ENCODE data around the gene BZW1.
A peak's percentile ranks its signal among the peaks of the same experiment; 100 is the strongest.

The BZW1 gene

DNA sequence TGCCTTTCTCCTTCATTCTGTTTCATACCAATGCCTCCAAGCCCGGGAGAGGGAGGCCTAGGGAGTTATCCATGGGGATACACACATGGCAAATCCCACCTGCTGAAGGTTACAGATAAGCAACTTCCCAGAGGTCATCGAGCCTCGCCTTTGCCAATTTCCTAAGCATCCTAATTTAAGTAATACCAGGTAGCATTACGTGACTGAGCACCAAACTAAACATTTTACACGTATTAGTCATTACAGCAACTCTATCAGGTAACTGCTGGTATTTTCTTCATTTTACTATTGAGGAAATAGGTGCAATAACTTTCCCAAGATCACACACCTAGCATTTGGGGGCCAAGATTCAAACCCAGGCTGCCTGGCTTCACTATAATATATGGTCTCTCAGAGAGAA is 30.1 kb upstream of the BZW1 start:
- intact Hi-C loops (cut with micrococcal nuclease), result no loop called here
- no peak overlapping the region for H3K4me3 Mint-ChIP-seq
- no peaks in the 10 kb centered on the region for H3K36me3 Mint-ChIP-seq (ENCODE audit: low read depth)
- H3K27ac Mint-ChIP-seq, result no peak overlapping the region
- H3K4me1 Mint-ChIP-seq (ENCODE audit: low read depth), result peaks cover 12% of the 10 kb centered on the region
- H3K27me3 Mint-ChIP-seq, result no peaks in the 10 kb centered on the region
- H3K9me3 Mint-ChIP-seq, result no peaks in the 10 kb centered on the region

DNA sequence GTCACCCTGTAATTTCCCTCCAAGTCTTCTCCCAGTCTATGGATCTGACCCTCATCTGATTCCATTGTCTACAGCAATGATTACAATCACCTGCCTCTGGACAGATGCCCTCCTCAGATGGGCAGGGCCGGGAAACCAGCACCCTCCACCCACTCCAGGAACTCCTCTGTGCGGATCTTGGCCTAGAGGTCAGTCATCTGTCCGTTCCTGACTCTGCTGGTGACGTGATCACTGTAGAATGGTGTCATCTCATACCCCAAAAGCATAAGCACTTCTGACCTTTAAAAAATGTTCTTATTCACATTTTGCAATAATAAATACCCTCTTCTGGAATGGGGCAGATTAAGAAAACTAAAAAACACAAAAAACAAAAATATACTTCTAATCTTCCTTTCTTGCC is 29.5 kb upstream of the BZW1 start:
- no peaks in the 10 kb centered on the region for H3K27me3 Mint-ChIP-seq
- H3K9me3 Mint-ChIP-seq, result no peaks in the 10 kb centered on the region
- intact Hi-C loops (cut with micrococcal nuclease), result no loop called here
- H3K4me3 Mint-ChIP-seq, result no peak overlapping the region
- H3K4me1 Mint-ChIP-seq (ENCODE audit: low read depth), result peaks cover 12% of the 10 kb centered on the region
- H3K36me3 Mint-ChIP-seq (ENCODE audit: low read depth), result no peaks in the 10 kb centered on the region
- H3K27ac Mint-ChIP-seq, result peak overlapping the region; percentile 1

DNA sequence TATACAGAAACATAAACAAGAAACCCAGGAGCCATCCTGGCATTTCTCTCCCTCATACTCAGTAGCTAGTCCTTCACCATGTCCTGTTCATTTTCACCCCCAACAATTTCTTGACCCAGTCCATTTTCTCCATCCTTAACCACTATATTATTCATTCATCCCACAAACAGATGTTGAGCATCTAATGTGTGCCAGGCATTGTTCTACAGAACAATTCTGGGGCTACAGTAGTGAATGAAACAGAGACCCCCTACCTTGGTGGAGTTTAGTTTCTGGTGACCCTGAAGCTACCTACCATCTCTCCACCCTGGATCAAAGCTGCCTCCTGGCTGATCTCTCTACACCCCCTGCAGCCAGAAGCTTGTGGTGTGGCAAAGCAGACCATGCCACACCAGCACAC is 27.5 kb upstream of the BZW1 start:
- Mint-ChIP-seq H3K4me3 (no peak overlapping the region), H3K27ac (no peak overlapping the region), H3K4me1 (ENCODE audit: low read depth) (peaks cover 22% of the 10 kb centered on the region), H3K27me3 (no peaks in the 10 kb centered on the region), H3K36me3 (ENCODE audit: low read depth) (no peaks in the 10 kb centered on the region), H3K9me3 (no peaks in the 10 kb centered on the region)
- intact Hi-C loops (cut with micrococcal nuclease), result no loop called here

DNA sequence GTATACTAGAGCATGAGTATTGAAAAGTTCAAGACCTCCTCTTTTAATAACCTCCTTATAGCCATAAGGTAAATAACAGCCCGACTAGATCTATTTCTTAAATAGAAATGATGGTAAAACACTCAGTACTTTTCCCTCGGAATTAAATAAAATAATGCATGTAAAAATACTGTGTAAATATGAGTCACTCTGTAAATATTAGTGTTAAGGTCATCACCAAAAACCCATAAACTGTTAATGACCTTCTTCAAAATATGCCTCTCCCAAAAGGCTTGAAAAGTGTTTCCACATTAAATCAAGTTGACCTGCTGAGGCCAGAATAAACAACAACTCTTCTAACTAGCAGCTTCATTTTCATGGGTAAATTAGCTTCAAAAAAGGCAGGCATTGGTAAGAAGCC is 25.3 kb upstream of the BZW1 start:
- intact Hi-C loops (cut with micrococcal nuclease), result no loop called here
- Mint-ChIP-seq H3K27ac (peak overlapping the region; percentile 13), H3K9me3 (no peaks in the 10 kb centered on the region), H3K4me1 (ENCODE audit: low read depth) (peaks cover 19% of the 10 kb centered on the region), H3K36me3 (ENCODE audit: low read depth) (no peaks in the 10 kb centered on the region), H3K4me3 (no peak overlapping the region), H3K27me3 (no peaks in the 10 kb centered on the region)

DNA sequence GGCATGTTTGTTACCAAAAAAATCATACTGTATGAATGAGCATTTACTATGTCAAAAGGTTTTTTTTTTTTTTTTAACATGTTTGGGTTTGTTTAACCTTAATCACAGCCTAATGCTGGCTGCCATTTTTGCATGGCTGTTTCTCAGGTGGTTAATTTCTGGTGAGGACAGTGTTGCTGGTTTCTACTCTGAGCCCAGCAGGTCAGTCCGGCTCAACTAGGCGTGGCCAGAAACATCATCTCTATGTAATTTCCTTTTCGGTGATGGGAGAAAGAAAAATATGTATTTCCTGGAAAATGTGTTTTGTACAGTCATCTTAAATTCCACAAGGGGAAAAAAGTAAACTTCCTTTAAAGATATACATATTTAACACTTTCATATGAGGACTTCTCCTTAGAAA is 24.9 kb upstream of the BZW1 start:
- H3K4me1 Mint-ChIP-seq (ENCODE audit: low read depth), result peaks cover 16% of the 10 kb centered on the region
- no peak overlapping the region for H3K4me3 Mint-ChIP-seq
- H3K27ac Mint-ChIP-seq, result peak overlapping the region; percentile 13
- no peaks in the 10 kb centered on the region for H3K27me3 Mint-ChIP-seq
- intact Hi-C loops (cut with micrococcal nuclease), result no loop called here
- H3K36me3 Mint-ChIP-seq (ENCODE audit: low read depth), result no peaks in the 10 kb centered on the region
- H3K9me3 Mint-ChIP-seq, result no peaks in the 10 kb centered on the region

DNA sequence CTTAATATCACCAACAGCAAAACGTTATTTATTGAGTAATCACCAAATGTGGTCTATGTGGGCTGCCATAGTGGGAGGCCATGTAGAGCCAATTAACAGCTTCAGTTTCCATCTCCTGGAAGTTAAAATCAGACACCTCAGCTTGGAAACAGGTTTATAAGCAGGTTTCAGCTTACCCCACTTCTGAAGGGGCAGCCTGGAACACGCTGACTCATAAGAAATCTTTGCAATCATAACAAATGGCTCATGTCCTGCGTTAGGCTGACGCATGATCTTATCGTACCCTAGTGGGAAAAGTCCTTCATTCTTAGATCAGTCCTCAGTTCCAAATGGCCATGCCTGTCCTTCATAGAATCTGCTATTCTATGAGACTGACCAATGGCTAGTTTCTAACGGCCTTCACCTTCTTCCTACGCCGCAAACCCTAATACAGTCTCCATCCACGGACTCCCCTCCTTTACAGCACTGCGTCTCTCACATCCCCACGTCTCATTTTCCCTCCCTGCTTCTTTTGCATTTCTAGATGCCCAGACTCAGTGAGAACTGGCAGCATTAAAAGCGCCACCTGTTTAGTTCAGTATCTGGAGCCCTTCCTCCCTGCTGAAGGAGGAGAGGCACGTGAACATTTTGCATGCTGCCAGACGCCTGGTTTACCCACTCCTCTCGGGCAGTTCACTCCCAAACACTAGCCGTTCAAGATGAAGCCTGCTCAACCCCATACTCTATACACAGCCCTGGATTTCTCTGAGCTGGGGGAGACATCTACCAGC is 24.2 kb upstream of the BZW1 start:
- intact Hi-C loops (cut with micrococcal nuclease), result no loop called here
- Mint-ChIP-seq H3K27ac (peak overlapping the region; percentile 13), H3K4me3 (no peak overlapping the region)

DNA sequence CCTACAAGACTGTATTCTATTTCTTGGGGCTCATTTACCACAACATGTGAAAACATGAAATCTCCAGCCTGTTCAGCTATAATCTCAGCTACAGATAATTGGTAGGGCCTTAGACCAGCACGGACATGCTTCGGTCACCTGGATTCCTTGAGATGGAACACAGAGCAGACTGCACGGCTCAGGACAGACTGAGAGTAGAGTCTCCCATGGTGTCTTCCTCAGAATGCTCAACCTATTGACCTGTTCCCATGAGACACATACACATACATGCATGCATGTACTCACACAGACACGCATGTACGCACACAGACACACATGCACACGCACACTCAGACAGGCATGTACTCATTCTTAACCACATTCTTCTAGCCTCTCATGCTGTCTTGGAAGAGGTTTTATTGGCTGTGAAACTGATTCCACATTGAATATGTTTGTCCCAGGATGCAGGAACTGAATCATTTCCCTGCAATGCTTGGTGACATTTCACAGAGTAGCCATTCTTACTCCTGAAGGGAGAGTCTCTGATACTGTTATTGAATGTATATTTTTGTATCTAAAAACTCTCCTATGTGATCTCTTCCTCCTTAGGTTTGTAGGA is 23.5 kb upstream of the BZW1 start:
- peak overlapping the region; percentile 53 for H3K27ac Mint-ChIP-seq
- no peaks in the 10 kb centered on the region for H3K27me3 Mint-ChIP-seq
- intact Hi-C loops (cut with micrococcal nuclease), result no loop called here
- H3K4me3 Mint-ChIP-seq, result no peak overlapping the region
- peaks cover 10% of the 10 kb centered on the region for H3K4me1 Mint-ChIP-seq (ENCODE audit: low read depth)
- H3K9me3 Mint-ChIP-seq, result no peaks in the 10 kb centered on the region
- H3K36me3 Mint-ChIP-seq (ENCODE audit: low read depth), result no peaks in the 10 kb centered on the region

More for the DNA sequence above, 24.2 kb upstream of the BZW1 start:
- Mint-ChIP-seq H3K36me3 (ENCODE audit: low read depth) (no peaks in the 10 kb centered on the region), H3K27me3 (no peaks in the 10 kb centered on the region), H3K9me3 (no peaks in the 10 kb centered on the region), H3K4me1 (ENCODE audit: low read depth) (peaks cover 10% of the 10 kb centered on the region)

DNA sequence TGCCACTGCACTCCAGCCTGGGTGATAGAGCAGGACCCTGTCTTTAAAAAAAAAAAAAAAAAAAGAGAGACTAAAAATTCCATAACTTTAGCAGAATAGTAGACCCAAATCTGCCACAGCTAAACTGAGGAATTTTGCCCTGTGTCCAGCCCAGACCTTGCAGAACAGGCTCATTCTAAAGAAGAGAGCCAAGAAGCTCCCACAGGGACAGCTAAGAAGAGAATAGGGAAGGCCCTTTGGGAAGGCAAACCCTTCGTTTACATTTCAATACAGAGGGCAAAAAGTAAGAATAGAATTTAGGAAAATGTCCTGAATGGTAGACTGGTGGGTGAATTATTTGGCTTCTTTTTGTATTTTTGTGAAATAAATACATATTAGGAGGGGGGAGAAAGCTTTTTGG is 21.5 kb upstream of the BZW1 start:
- H3K4me1 Mint-ChIP-seq (ENCODE audit: low read depth), result peaks cover 16% of the 10 kb centered on the region
- no peak overlapping the region for H3K4me3 Mint-ChIP-seq
- intact Hi-C loops (cut with micrococcal nuclease), result no loop called here
- no peaks in the 10 kb centered on the region for H3K36me3 Mint-ChIP-seq (ENCODE audit: low read depth)
- H3K9me3 Mint-ChIP-seq, result no peaks in the 10 kb centered on the region
- no peaks in the 10 kb centered on the region for H3K27me3 Mint-ChIP-seq
- H3K27ac Mint-ChIP-seq, result no peak overlapping the region

DNA sequence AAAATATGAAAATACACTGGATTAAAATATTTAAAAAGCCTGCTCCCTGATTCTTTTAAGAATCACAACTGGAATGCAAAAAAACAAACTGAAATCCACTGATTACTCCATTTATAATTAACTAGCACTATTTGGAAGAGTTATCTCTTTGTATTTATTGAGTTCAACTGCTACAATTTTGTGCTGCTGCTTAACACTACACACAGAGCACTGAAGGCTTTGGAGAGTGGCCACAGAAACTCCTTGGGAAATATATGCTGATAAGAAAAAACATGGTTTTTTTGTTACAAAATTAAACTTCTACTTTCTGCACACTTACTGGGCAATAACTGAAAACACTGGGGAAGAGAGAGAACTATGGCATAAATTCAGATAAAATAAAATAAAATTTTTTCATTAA is 19.8 kb upstream of the BZW1 start:
- H3K27ac Mint-ChIP-seq, result no peak overlapping the region

DNA sequence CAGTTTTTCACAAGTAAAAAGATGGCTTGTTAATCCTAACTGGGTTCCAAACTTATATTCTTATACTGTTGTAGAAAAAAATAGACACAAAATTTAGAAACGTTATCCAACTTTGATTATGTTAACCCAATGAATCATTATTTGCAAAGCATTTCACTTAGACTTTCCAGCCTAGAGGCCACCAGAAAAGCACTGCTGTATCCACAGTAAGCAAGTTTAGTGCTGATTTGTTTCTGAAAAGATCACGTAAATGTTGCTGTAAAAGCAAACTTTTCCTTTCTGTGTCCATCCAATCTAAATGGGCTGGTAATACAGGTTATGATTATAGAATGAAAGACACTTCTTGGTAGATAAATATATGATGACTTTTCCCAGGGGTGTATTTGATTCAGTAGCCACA is 17.6 kb upstream of the BZW1 start:
- intact Hi-C loops (cut with micrococcal nuclease), result no loop called here
- H3K27ac Mint-ChIP-seq, result no peak overlapping the region

More for the DNA sequence above, 19.8 kb upstream of the BZW1 start:
- intact Hi-C loops (cut with micrococcal nuclease), result no loop called here
- H3K4me1 Mint-ChIP-seq (ENCODE audit: low read depth), result peaks cover 24% of the 10 kb centered on the region
- no peaks in the 10 kb centered on the region for H3K27me3 Mint-ChIP-seq
- no peaks in the 10 kb centered on the region for H3K36me3 Mint-ChIP-seq (ENCODE audit: low read depth)
- H3K4me3 Mint-ChIP-seq, result no peak overlapping the region
- H3K9me3 Mint-ChIP-seq, result no peaks in the 10 kb centered on the region

DNA sequence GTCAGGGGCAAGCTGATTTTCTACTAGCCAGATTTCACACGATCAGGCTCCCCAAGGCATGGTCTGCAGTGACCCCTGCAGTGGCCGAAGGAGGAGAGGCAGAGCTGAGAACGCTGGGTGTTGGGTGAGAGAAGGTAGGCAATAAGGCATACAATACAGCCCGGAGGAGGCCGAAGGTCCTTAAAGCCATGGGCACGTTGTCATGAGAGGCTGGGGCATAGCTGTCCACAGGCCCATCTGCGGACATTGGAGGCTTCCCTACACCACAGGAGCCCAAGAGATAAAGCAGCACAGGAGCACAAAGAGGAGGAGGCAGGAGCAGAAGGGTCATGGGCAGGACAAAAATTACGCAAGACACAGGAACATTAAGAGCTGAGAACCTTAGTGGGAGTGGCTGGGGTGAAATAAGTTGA is 16.7 kb upstream of the BZW1 start:
- intact Hi-C loops (cut with micrococcal nuclease), result no loop called here
- no peaks in the 10 kb centered on the region for H3K27me3 Mint-ChIP-seq
- H3K4me1 Mint-ChIP-seq (ENCODE audit: low read depth), result peaks cover 23% of the 10 kb centered on the region
- H3K36me3 Mint-ChIP-seq (ENCODE audit: low read depth), result no peaks in the 10 kb centered on the region
- H3K27ac Mint-ChIP-seq, result peak overlapping the region; percentile 9
- no peaks in the 10 kb centered on the region for H3K9me3 Mint-ChIP-seq
- no peak overlapping the region for H3K4me3 Mint-ChIP-seq

More for the DNA sequence above, 17.6 kb upstream of the BZW1 start:
- Mint-ChIP-seq H3K36me3 (ENCODE audit: low read depth) (no peaks in the 10 kb centered on the region), H3K4me1 (ENCODE audit: low read depth) (peaks cover 23% of the 10 kb centered on the region), H3K4me3 (no peak overlapping the region), H3K27me3 (no peaks in the 10 kb centered on the region), H3K9me3 (no peaks in the 10 kb centered on the region)

DNA sequence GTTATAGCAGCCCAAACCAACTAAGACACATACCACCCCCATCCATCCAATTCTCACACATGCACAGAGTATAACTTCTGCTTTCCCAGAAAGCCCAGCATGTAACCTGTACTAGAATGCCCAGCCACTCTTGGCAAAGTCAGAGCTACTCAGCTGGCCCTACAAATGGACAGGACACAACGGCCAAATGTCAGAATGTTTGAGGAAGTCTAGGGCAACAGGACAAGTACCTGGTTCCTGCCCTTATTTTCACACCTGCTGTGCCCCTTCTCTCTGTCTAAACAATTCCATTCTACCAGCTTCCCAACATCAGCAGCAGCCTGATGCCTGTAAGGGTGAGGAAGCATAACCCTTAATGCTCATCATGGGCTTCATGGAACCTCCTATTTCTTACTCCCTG is 15.1 kb upstream of the BZW1 start:
- H3K4me1 Mint-ChIP-seq (ENCODE audit: low read depth), result peaks cover 23% of the 10 kb centered on the region
- H3K27me3 Mint-ChIP-seq, result no peaks in the 10 kb centered on the region
- intact Hi-C loops (cut with micrococcal nuclease), result no loop called here
- no peaks in the 10 kb centered on the region for H3K36me3 Mint-ChIP-seq (ENCODE audit: low read depth)
- H3K27ac Mint-ChIP-seq, result no peak overlapping the region
- no peak overlapping the region for H3K4me3 Mint-ChIP-seq
- H3K9me3 Mint-ChIP-seq, result peaks cover 3% of the 10 kb centered on the region

DNA sequence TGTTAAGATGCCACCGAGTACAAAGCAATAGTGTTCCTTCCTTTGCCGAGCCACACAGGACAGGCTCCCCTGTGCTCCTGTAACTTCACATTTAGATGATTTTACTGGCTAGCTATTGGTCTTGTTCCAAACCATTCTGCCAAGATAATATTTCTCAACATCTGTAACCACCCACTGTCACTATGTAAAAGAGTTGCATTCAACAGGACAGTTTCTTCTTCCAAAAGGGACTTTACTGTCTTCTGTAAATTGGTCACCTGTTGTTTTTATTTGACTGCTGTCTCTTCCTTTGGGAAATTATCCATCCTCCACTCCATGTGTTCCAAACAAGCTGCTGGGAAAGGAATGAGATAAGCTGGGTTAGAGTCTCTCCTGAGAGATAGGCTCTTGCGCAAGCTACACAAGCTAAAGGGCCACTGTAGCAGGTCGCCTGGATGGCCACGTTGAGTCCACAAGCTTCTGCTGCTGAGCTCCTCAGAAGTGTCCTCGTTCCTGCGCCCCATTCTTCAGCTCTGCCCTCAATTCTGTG is 14.4 kb upstream of the BZW1 start:
- peaks cover 8% of the 10 kb centered on the region for H3K9me3 Mint-ChIP-seq
- H3K36me3 Mint-ChIP-seq (ENCODE audit: low read depth), result no peaks in the 10 kb centered on the region
- no peak overlapping the region for H3K4me3 Mint-ChIP-seq
- H3K4me1 Mint-ChIP-seq (ENCODE audit: low read depth), result peaks cover 30% of the 10 kb centered on the region
- intact Hi-C loops (cut with micrococcal nuclease), result no loop called here
- no peaks in the 10 kb centered on the region for H3K27me3 Mint-ChIP-seq
- no peak overlapping the region for H3K27ac Mint-ChIP-seq

DNA sequence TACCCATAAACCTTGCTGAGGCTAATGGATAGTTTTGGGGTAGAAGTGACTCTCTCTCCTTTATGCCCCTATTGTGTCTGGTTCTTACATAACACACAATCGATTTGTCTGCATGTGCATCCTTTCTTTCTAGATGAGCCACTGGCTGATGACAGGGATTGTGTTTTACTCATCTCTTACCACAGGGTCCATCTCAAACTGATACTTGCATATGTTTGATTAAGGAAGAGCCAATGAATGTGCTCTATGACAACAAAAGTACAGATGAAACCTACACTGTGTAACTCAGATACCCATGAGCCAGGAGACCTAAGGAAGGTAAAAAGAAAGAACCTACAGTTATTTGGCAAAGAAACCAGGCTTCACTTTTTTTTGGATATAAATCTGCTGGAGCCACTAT is 13.2 kb upstream of the BZW1 start:
- Mint-ChIP-seq H3K4me3 (no peak overlapping the region), H3K27ac (no peak overlapping the region), H3K36me3 (ENCODE audit: low read depth) (no peaks in the 10 kb centered on the region), H3K27me3 (no peaks in the 10 kb centered on the region), H3K9me3 (peaks cover 8% of the 10 kb centered on the region), H3K4me1 (ENCODE audit: low read depth) (peaks cover 40% of the 10 kb centered on the region)
- intact Hi-C loops (cut with micrococcal nuclease), result no loop called here

All from dendritic cell treated with granulocyte-macrophage colony-stimulating factor and Interleukin-4, amounts not matched to agents 40 ng/mL and 50 ng/mL, for 4 days (primary cell).